CD4-positive, alpha-beta memory T cell (primary cell): ENCODE data around the gene BRSK1. TPM values are rescaled to one million over a fixed set of nuclear protein-coding genes. Genes with fewer than 3 reads are reported as not detected.

Experiments
- CTCF ChIA-PET: fragments of 350-600 bp; sonication (Branson Sonifier 250); formaldehyde crosslinking; loops from one replicate; lab custom pipeline; 2021; ENCODE audit warnings: inconsistent platforms; ENCODE audit not compliant: partially characterized antibody; lab: Charles Lee
- POLR2A ChIA-PET: fragments of 350-600 bp; sonication (Branson Sonifier 250); formaldehyde crosslinking; loops from one replicate; lab custom pipeline; 2021; ENCODE audit not compliant: partially characterized antibody; lab: Charles Lee
- DNase-seq, 5 donors: peaks; one replicate each; pipeline versions ENCODE4 v3.0.0 to v3.0.0-alpha.2; 2020 to 2022; ENCODE audit warnings: mixed read lengths in 1 of 5
- H3K27ac ChIP-seq: one replicate; pipeline ENCODE4 v1.7.0; 2013; ENCODE audit warnings: low read depth, low read length
- H3K27me3 ChIP-seq: 2 replicates; pipeline ENCODE4 v1.7.0; 2013; ENCODE audit warnings: mild to moderate bottlenecking, low read length, moderate library complexity; ENCODE audit not compliant: insufficient read depth
- H3K36me3 ChIP-seq: 2 replicates; pipeline ENCODE4 v1.7.0; 2013; ENCODE audit warnings: mild to moderate bottlenecking, low read length, moderate library complexity; ENCODE audit not compliant: insufficient read depth
- H3K4me1 ChIP-seq: 2 replicates; pipeline ENCODE4 v1.7.0; 2013; ENCODE audit warnings: mild to moderate bottlenecking, low read length, moderate library complexity; ENCODE audit not compliant: insufficient read depth
- H3K4me3 ChIP-seq, 2 donors: one replicate each; pipeline ENCODE4 v1.7.0; 2013; ENCODE audit warnings: low read length in 2 of 2, mild to moderate bottlenecking in 1 of 2
- H3K9me3 ChIP-seq, 2 donors: one replicate each; pipeline ENCODE4 v1.7.0; 2013; ENCODE audit warnings: low read length in 2 of 2, control low read depth in 1 of 2; ENCODE audit not compliant: control insufficient read depth in 1 of 2
- H3K27ac Mint-ChIP-seq, 7 donors: one replicate each; pipeline ENCODE4 v1.8.0; 2020 to 2021; ENCODE audit warnings: mixed read lengths in 7 of 7, mild to moderate bottlenecking in 6 of 7, inconsistent platforms in 3 of 7, moderate library complexity in 3 of 7
- H3K27me3 Mint-ChIP-seq, 2 donors: one replicate each; pipeline ENCODE4 v1.8.0; 2020 to 2021; ENCODE audit warnings: mixed read lengths in 2 of 2
- H3K36me3 Mint-ChIP-seq, 2 donors: one replicate each; pipeline ENCODE4 v1.8.0; 2020 to 2021; ENCODE audit warnings: mixed read lengths in 2 of 2, inconsistent platforms in 1 of 2, mild to moderate bottlenecking in 1 of 2
- H3K4me1 Mint-ChIP-seq, 4 donors: one replicate each; pipeline ENCODE4 v1.8.0; 2020 to 2021; ENCODE audit warnings: mixed read lengths in 4 of 4, mild to moderate bottlenecking in 1 of 4
- H3K4me3 Mint-ChIP-seq, 8 donors: one replicate each; pipeline ENCODE4 v1.8.0; 2020 to 2021; ENCODE audit warnings: mixed read lengths in 8 of 8, mild to moderate bottlenecking in 7 of 8, moderate library complexity in 6 of 8, inconsistent platforms in 3 of 8
- H3K9me3 Mint-ChIP-seq, 8 donors: one replicate each; pipeline ENCODE4 v1.8.0; 2020 to 2021; ENCODE audit warnings: mixed read lengths in 8 of 8, mild to moderate bottlenecking in 5 of 8, inconsistent platforms in 3 of 8, moderate library complexity in 1 of 8
- intact Hi-C: fragments of 100-400 bp; cut with micrococcal nuclease; formaldehyde crosslinking; loops from one replicate; pipeline ENCODE4 v1.15.1; 2023
- polyA plus RNA-seq, 2 donors: library from polyadenylated mRNA; unstranded; fragments of 300-500 nt; fragmentation: Illumina TruSeq; gene quantifications; one replicate each; pipeline ENCODE4 v1.2.3, GENCODE V29; 2021
- total RNA-seq, 2 experiments: library from RNA; stranded (reverse); gene quantifications; one replicate each; pipeline ENCODE4 v1.2.3, GENCODE V29; 2021

The BRSK1 gene
- total and polyA plus RNA-seq, 4 experiments from 2014 or later, result 1.4 to 1.7 TPM; not detected in 2

DNA sequence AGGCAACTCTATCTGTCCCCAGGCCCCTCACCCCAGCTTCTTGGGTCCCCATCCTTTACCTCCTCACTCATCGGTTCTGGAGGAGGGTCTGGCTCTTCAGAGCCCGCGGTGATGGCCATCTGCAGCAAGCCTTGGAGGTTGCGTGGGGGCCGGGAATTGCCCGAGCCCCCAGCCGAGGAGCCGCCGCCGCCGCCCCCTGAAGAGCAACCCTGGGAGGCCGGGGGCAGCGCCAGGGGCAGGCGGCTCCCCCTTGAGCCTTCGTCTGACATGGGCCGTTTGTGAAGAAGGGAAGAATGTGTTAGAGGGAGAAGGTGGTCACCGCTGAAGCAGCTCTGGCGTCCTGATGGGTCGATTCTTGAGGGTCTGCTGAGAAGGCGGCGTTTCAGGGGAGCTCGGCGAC lies 4.5 kb upstream of the BRSK1 start:
- H3K27me3 ChIP-seq, result no peaks in the 10 kb centered on the region
- Mint-ChIP-seq H3K4me3 (peak overlapping the region; percentile 92 to 100 (median 98)), H3K27me3 (no peaks in the 10 kb centered on the region), H3K36me3 (peaks cover 15 to 27% of the 10 kb centered on the region in 2 donors), H3K4me1 (peaks cover 24 to 53% (median 34%) of the 10 kb centered on the region in 4 donors), H3K9me3 (no peaks in the 10 kb centered on the region), H3K27ac (peak overlapping the region; percentile 87 to 100 (median 100))
- no peaks in the 10 kb centered on the region for H3K36me3 ChIP-seq
- intact Hi-C loops, result no loop called here
- POLR2A ChIA-PET, result interaction anchor here (0.9 to 8.1 kb wide), 13 partner anchors 13 to 364 kb away, joined by 3 to 199 read pairs (median 6); partner anchors contain the start of genes FIZ1, KMT5C, PPP6R1 and TMEM238
- H3K9me3 ChIP-seq, result no peaks in the 10 kb centered on the region
- no peak for DNase-seq
- peaks cover 39% of the 10 kb centered on the region for H3K4me1 ChIP-seq
- peak overlapping the region; percentile 69 for H3K27ac ChIP-seq
- H3K4me3 ChIP-seq, result peak overlapping the region; percentile 95 to 98
- CTCF ChIA-PET, result interaction anchor here (0.8 to 3.9 kb wide), 5 partner anchors 14 to 189 kb away, joined by 3 to 27 read pairs (median 5); partner anchors contain the start of gene TMEM238

DNA sequence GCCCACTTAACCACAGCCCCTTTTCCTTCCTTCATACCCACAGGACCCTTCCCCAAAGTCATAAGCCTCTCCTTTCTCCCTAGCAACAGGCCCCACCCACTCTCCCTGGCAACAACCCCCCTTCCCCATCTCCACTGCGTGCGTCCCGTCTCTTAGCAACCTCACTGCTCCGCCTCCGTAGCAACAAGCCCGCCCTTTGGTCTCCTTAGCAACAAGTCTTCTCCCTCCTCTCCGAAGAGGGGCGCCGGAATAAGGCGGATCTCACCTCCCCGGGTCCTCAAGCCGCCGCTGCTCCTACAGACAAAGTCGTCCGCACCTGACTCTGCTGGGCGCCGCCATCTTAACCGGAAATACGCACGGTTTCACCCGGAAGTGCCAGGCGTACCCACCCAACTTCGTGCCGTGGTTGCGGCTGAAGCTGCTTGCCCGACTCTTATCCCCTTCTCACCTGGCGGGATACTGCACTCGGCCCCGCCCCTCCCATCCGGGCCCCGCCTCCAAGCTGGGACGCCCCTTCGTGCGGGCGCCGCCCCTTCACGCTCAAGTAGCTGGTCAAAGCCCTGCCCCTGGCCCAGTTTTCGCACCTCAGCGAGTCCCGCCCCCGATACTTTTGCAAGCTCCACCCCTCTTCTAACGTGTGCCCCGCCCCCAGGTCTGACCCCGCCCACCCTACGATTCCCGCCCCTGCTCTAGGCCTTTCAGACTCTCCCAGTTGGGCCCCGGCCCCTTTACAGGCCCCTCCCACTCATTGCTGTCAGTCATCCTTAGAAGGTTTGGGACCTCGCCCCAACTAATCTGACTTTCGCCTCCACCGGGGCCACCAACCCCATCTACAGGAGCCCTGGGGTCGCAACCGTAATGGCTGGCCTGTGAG lies 3.8 kb upstream of the BRSK1 start, which contains the start of gene HSPBP1:
Gene HSPBP1, minus strand, starts transcription at position 341 of the 874 bp plus-strand sequence. CDS start 502 bp downstream, outside the sequence.
- Histone ChIP-seq H3K27me3 (no peaks in the 10 kb centered on the region), H3K36me3 (no peaks in the 10 kb centered on the region), H3K4me3 (peak within 1 kb of the TSS; percentile 95 to 98), H3K27ac (peak within 1 kb of the TSS; percentile 69), H3K9me3 (no peaks in the 10 kb centered on the region), H3K4me1 (peaks cover 39% of the 10 kb centered on the region)
- peaks cover 15 to 26% of the 10 kb centered on the region in 2 donors for H3K36me3 Mint-ChIP-seq
- no peaks in the 10 kb centered on the region for H3K9me3 Mint-ChIP-seq
- DNase-seq, result peak; percentile 96 to 97 (median 97)
- no peaks in the 10 kb centered on the region for H3K27me3 Mint-ChIP-seq
- ChIA-PET CTCF (interaction anchor here (0.6 to 3.9 kb wide), 9 partner anchors 13 to 224 kb away, joined by 3 to 27 read pairs (median 5); partner anchors contain the start of genes KMT5C and TMEM238), POLR2A (interaction anchor here (0.8 to 8.1 kb wide), 16 partner anchors 12 to 375 kb away, joined by 3 to 199 read pairs (median 6); partner anchors contain the start of genes FIZ1, KMT5C, PPP6R1 and TMEM238)
- peaks cover 24 to 55% (median 34%) of the 10 kb centered on the region in 4 donors for H3K4me1 Mint-ChIP-seq
- peak within 1 kb of the TSS; percentile 92 to 100 (median 98) for H3K4me3 Mint-ChIP-seq
- peak within 1 kb of the TSS; percentile 87 to 100 (median 100) for H3K27ac Mint-ChIP-seq
- intact Hi-C loops, result loop anchor here (1.0 to 2.0 kb wide), 6 partner anchors 21 to 375 kb away; partner anchors contain the start of genes KMT5C, PPP6R1, RPL28 and U2AF2

DNA sequence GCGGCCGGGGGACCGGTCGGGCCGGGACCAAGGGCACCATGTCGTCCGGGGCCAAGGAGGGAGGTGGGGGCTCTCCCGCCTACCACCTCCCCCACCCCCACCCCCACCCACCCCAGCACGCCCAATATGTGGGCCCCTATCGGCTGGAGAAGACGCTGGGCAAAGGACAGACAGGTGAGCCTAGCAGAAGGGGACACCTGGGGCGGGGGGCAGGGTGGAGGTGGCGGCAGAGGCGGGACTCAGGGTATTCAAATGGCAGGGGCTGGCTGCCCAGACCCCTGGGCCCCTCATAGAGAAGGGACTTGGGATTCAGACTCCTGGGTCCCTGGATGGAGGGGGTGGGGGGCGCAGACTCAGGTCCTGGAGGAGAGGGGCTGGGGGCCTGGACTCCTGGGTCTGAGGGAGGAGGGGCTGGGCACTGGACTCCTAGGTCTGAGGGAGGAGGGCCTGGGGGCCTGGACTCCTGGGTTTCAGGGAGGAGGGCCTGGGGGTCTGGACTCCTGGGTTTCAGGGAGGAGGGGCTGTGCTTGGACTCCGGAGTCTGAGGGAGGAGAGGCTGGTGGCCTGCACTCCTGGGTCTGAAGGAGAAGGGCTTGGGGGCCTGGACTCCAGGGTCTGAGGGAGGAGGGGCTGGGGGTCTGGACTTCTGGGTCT lies 735 bp downstream of the BRSK1 start:
- Mint-ChIP-seq H3K9me3 (no peaks in the 10 kb centered on the region), H3K27me3 (no peaks in the 10 kb centered on the region), H3K27ac (peak overlapping the region in 3 of 7 donors; percentile 19 to 84 (median 56)), H3K36me3 (peaks cover 0 to 6% of the 10 kb centered on the region in 2 donors), H3K4me3 (peak overlapping the region in 5 of 8 donors; percentile 4 to 38 (median 15)), H3K4me1 (peaks cover 19 to 40% (median 25%) of the 10 kb centered on the region in 4 donors)
- intact Hi-C loops, result no loop called here
- ChIA-PET POLR2A (interaction anchor here (1.4 to 8.1 kb wide), 2 partner anchors 27 to 123 kb away, joined by 3 to 199 read pairs; partner anchors contain the start of genes PPP6R1 and UBE2S), CTCF (no interaction called here)
- Histone ChIP-seq H3K36me3 (no peaks in the 10 kb centered on the region), H3K4me1 (peaks cover 15% of the 10 kb centered on the region), H3K4me3 (no peak overlapping the region), H3K9me3 (no peaks in the 10 kb centered on the region), H3K27ac (no peak overlapping the region), H3K27me3 (no peaks in the 10 kb centered on the region)
- DNase-seq, result no peak

DNA sequence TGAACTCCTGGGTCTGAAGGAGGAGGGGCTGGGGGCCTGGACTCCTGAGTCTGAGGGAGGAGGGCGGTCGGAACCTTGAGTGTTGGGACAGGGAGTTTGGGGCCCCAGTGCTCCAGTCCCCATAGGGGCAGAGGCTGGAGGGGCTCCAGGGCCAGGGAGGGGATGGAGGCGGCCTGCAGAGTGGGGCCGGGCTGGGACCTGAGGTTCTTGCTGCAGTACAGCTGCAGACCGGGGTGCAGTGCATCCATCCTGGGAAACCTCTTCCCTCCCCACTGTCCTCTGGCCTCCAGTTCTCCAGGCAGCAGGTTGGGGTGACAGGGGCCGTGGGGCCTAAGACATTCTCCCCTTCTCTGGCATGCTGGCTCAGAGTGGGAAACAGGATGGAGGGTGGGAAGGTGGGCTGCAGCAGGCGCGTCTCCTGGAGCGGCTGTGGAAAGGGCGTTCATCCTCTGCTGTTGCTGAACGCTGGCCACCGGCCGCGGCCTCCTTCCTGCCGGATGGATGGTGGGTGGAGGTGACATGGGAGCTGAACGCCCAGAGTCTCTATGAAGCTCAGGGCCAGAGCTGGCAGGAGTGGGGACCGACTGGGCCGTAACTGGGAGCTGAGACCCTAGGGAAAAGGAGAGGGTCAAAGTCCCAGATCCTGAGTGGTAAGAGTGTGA lies 1.6 kb downstream of the BRSK1 start:
- POLR2A ChIA-PET, result no interaction called here
- Mint-ChIP-seq H3K27me3 (no peaks in the 10 kb centered on the region), H3K9me3 (no peaks in the 10 kb centered on the region), H3K27ac (peak overlapping the region in 3 of 7 donors; percentile 47 to 84 (median 60)), H3K4me1 (peaks cover 12 to 32% (median 19%) of the 10 kb centered on the region in 4 donors), H3K36me3 (no peaks in the 10 kb centered on the region), H3K4me3 (peak overlapping the region in 5 of 8 donors; percentile 4 to 38 (median 15))
- Histone ChIP-seq H3K4me3 (no peak overlapping the region), H3K27me3 (no peaks in the 10 kb centered on the region), H3K36me3 (no peaks in the 10 kb centered on the region), H3K27ac (no peak overlapping the region), H3K4me1 (peaks cover 13% of the 10 kb centered on the region), H3K9me3 (no peaks in the 10 kb centered on the region)
- DNase-seq, result no peak
- CTCF ChIA-PET, result no interaction called here
- intact Hi-C loops, result no loop called here

DNA sequence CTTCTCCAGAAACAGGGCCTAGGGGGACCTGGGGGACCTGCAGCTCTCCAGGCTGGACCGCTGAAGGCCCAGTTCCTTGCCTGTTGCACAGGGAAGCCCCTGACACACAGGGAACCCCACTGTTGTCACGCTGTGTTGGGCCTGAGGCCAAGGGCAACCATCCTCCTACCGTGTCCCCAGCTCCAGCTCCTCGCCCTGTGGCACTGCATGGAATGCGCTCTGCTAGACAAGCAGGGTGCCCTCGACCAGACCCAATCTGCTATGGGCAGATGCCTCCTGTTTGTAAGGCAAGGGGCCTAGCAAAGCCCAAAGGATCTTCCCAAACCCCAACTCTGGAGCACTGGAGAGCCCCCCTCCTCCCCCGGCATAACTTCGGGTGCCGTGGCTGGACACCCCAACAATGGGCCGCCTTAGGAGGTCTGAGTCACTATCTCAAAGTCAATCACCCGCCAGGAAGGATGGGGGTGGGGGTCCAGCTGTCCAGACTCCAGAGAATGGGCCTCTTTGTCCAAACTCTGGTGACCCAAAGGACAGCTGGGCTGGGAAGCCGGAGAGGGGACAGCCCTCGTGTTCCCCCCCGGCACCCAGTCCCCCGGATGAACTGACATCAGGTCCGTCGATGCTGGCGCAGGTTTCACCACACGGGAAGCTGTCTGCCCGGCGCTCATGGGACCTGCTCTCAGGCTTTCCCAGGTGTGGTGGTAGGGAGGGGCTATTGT lies 3.7 kb downstream of the BRSK1 start:
- Histone ChIP-seq H3K36me3 (no peaks in the 10 kb centered on the region), H3K9me3 (no peaks in the 10 kb centered on the region), H3K4me3 (no peak overlapping the region), H3K27ac (no peak overlapping the region), H3K27me3 (no peaks in the 10 kb centered on the region), H3K4me1 (peaks cover 13% of the 10 kb centered on the region)
- POLR2A ChIA-PET, result interaction anchor here (0.7 to 1.5 kb wide), 2 partner anchors 33 to 117 kb away, joined by 3 to 4 read pairs; no protein-coding TSS in a partner anchor
- Mint-ChIP-seq H3K27me3 (no peaks in the 10 kb centered on the region), H3K36me3 (no peaks in the 10 kb centered on the region), H3K27ac (no peak overlapping the region), H3K4me1 (peaks cover 11 to 23% (median 16%) of the 10 kb centered on the region in 4 donors), H3K4me3 (no peak overlapping the region), H3K9me3 (no peaks in the 10 kb centered on the region)
- intact Hi-C loops, result no loop called here
- no peak for DNase-seq
- CTCF ChIA-PET, result interaction anchor here (1.2 kb wide), 1 partner anchor 14 kb away, joined by 3 read pairs; no protein-coding TSS in a partner anchor

DNA sequence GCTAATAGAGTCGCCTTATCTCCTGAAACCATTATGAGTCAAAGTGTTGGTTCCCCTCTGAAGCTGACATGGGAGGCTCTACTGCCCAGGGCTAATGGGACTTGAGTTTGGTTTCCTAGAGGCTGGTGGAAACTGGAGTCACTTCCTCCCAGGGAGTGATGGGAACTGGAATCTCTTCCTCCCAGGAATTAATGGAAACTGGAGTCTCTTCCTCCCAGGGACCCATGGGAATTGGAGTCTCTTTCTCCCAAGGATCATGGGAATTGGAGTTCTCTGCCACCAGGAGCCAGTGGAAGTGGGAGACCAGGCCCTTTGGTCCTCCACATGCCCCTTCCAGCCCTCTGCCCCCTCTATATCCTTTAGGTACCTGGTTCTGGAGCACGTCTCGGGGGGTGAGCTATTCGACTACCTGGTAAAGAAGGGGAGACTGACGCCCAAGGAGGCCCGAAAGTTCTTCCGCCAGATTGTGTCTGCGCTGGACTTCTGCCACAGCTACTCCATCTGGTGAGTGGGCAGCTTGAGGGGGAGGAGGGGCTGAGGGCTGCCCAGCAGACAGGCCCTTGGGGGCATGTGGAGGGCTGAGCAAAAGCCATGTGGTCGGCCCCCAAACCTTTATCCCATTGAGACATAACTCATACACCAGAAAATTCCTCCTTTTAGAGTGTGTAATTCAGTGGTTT lies 5.5 kb downstream of the BRSK1 start:
- Mint-ChIP-seq H3K4me3 (no peak overlapping the region), H3K36me3 (no peaks in the 10 kb centered on the region), H3K9me3 (no peaks in the 10 kb centered on the region), H3K4me1 (peaks cover 4 to 11% (median 8%) of the 10 kb centered on the region in 4 donors), H3K27ac (no peak overlapping the region), H3K27me3 (no peaks in the 10 kb centered on the region)
- Histone ChIP-seq H3K36me3 (no peaks in the 10 kb centered on the region), H3K27ac (no peak overlapping the region), H3K4me1 (peaks cover 6% of the 10 kb centered on the region), H3K9me3 (no peaks in the 10 kb centered on the region), H3K4me3 (no peak overlapping the region), H3K27me3 (no peaks in the 10 kb centered on the region)
- DNase-seq, result no peak
- ChIA-PET POLR2A (interaction anchor here (1.0 kb wide), 1 partner anchor 15 kb away, joined by 3 read pairs; no protein-coding TSS in a partner anchor), CTCF (no interaction called here)
- intact Hi-C loops, result no loop called here
